ENCODE measurements around the gene CBX4. TPM values are rescaled to one million over a fixed set of nuclear protein-coding genes. Genes with fewer than 3 reads are reported as not detected.

Gene CBX4
- total and polyA plus RNA-seq, 3 donors from 2014 or later: 11.5 to 35.9 (median 23.5) TPM

DNA sequence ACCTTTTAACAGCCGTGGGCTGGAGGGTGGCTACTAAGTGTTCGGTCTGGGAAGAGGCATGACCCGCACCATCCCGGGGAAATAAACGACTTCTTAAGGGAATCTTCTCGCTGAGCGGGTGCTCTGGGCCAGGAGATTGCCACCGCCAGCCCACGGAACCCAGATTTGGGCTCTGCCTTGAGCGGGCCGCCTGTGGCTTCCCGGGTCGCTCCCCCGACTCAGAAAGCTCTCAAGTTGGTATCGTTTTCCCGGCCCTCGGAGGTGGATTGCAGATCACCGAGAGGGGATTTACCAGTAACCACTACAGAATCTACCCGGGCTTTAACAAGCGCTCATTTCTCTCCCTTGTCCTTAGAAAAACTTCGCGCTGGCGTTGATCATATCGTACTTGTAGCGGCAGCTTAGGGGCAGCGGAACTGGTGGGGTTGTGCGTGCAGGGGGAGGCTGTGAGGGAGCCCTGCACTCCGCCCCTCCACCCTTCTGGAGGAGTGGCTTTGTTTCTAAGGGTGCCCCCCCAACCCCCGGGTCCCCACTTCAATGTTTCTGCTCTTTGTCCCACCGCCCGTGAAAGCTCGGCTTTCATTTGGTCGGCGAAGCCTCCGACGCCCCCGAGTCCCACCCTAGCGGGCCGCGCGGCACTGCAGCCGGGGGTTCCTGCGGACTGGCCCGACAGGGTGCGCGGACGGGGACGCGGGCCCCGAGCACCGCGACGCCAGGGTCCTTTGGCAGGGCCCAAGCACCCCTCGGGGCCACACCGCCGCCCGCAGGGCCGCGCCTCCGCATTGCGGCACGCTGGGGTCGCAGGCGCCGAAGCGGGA lies 3.6 kb upstream of the CBX4 start:
- WGBS, 2 donors: 8 to 14% methylated on average over 23 to 66 of the region's 66 CpGs

DNA sequence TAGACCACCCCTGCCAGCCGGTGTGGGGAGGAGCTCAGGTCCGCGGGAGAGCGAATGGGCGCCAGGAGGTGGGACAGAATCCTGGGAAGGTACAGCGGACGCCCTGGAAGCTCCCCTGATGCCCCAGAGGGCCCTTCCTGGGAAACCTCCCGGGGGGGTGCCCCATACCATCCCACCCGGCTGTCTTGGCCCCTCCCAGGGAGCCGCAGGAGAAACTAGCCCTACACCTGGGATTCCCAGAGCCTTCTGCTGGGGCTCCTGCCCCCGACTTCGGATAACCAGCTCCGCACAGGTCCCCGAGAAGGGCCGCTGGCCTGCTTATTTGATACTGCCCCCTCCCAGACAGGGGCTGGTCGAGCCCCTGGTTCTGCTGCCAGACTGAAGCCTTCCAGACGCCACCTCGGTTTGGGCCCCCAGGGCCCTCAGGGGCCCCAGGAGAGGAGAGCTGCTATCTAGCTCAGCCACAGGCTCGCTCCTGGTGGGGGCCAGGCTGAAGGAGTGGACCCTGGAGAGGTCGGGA lies 3.0 kb upstream of the CBX4 start:
- no peak overlapping the region for H3K27ac ChIP-seq
- DNase-seq: no peak
- H3K4me3 ChIP-seq: no peak overlapping the region
- peaks cover 4% of the 10 kb centered on the region for H3K27me3 ChIP-seq
- H3K9me3 ChIP-seq: no peaks in the 10 kb centered on the region
- 22% methylated on average over 16 of the region's 20 CpGs; no CpG with 5 or more reads in 1 of the 2 donors for WGBS, 2 donors
- TF ChIP-seq, protein P1, sequence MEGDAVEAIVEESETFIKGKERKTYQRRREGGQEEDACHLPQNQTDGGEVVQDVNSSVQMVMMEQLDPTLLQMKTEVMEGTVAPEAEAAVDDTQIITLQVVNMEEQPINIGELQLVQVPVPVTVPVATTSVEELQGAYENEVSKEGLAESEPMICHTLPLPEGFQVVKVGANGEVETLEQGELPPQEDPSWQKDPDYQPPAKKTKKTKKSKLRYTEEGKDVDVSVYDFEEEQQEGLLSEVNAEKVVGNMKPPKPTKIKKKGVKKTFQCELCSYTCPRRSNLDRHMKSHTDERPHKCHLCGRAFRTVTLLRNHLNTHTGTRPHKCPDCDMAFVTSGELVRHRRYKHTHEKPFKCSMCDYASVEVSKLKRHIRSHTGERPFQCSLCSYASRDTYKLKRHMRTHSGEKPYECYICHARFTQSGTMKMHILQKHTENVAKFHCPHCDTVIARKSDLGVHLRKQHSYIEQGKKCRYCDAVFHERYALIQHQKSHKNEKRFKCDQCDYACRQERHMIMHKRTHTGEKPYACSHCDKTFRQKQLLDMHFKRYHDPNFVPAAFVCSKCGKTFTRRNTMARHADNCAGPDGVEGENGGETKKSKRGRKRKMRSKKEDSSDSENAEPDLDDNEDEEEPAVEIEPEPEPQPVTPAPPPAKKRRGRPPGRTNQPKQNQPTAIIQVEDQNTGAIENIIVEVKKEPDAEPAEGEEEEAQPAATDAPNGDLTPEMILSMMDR (IDR thresholded peaks at IDR 0.05): no peak
- no peak for TF ChIP-seq POLR2A (IDR thresholded peaks at IDR 0.05)
- peaks cover 35% of the 10 kb centered on the region for H3K4me1 ChIP-seq
- H3K36me3 ChIP-seq (ENCODE audit: low read depth, missing control alignments): no peaks in the 10 kb centered on the region
- intact Hi-C loops (cut with DNase I; ENCODE audit: low total_unique reads): loop anchor here (5.0 kb wide), 1 partner anchor 45 kb away; the partner anchor contains the start of gene CBX8

More for the DNA sequence above, 3.6 kb upstream of the CBX4 start:
- intact Hi-C loops (cut with DNase I; ENCODE audit: low total_unique reads): loop anchor here (5.0 kb wide), 1 partner anchor 46 kb away; the partner anchor contains the start of gene CBX8
- Histone ChIP-seq H3K9me3 (no peaks in the 10 kb centered on the region), H3K4me1 (peaks cover 28% of the 10 kb centered on the region), H3K36me3 (ENCODE audit: low read depth, missing control alignments) (no peaks in the 10 kb centered on the region), H3K4me3 (peak overlapping the region; percentile 56 to 60), H3K27ac (peak overlapping the region in 1 of 2 donors; percentile 78), H3K27me3 (peaks cover 4% of the 10 kb centered on the region)
- TF ChIP-seq POLR2A (IDR thresholded peaks at IDR 0.05): no peak
- TF ChIP-seq, protein P1 (IDR thresholded peaks at IDR 0.05): peak in 2 of 3 experiments; percentile 7 to 26
- no peak for DNase-seq

DNA sequence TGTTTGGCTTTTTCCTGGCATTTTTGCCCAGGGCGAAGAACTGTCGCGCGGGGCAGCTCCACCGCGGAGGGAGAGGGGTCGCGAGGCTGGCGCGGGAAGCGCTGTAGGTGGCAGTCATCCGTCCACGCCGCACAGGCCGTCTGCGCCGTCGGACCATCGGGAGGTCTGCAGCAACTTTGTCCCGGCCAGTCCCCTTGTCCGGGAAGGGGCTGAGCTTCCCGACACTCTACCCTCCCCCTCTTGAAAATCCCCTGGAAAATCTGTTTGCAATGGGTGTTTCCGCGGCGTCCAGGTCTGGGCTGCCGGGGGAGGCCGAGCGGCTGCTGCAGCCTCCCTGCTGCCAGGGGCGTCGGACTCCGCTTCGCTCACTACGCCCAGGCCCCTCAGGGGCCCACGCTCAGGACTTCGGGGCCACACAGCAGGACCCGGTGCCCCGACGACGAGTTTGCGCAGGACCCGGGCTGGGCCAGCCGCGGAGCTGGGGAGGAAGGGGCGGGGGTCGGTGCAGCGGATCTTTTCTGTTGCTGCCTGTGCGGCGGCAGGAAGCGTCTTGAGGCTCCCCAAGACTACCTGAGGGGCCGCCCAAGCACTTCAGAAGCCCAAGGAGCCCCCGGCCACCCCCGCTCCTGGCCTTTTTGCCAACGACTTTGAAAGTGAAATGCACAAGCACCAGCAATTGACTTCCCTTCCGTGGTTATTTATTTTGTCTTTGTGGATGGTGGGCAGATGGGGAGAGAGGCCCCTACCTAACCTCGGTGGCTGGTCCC lies 2.3 kb upstream of the CBX4 start:
- Histone ChIP-seq H3K4me1 (peaks cover 41% of the 10 kb centered on the region), H3K27ac (no peak overlapping the region), H3K27me3 (peaks cover 4% of the 10 kb centered on the region), H3K4me3 (no peak overlapping the region), H3K36me3 (ENCODE audit: low read depth, missing control alignments) (no peaks in the 10 kb centered on the region), H3K9me3 (no peaks in the 10 kb centered on the region)
- TF ChIP-seq, protein P1 (IDR thresholded peaks at IDR 0.05): no peak
- TF ChIP-seq POLR2A (IDR thresholded peaks at IDR 0.05): no peak
- no peak for DNase-seq
- WGBS, 2 donors: 10 to 21% methylated on average over 19 to 55 of the region's 55 CpGs
- intact Hi-C loops (cut with DNase I; ENCODE audit: low total_unique reads): loop anchor here (5.0 kb wide), 1 partner anchor 44 kb away; the partner anchor contains the start of gene CBX8

DNA sequence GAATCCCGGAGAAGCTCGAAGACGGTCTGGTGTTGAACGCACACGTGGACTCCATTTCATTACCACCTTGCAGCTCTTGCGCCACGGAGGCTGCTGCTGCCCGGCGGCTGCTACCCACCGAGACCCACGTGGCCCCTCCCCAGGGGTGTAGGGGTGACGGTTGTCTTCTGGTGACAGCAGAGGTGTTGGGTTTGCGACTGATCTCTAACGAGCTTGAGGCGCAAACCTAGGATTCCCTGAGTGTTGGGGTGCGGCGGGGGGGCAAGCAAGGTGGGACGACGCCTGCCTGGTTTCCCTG lies 1.7 kb upstream of the CBX4 start:
- Histone ChIP-seq H3K9me3 (no peaks in the 10 kb centered on the region), H3K27me3 (peaks cover 4% of the 10 kb centered on the region), H3K36me3 (ENCODE audit: low read depth, missing control alignments) (no peaks in the 10 kb centered on the region), H3K27ac (no peak overlapping the region), H3K4me1 (peaks cover 45% of the 10 kb centered on the region), H3K4me3 (no peak overlapping the region)
- intact Hi-C loops (cut with DNase I; ENCODE audit: low total_unique reads): loop anchor here (5.0 kb wide), 1 partner anchor 44 kb away; the partner anchor contains the start of gene CBX8
- no peak for DNase-seq
- WGBS, 2 donors: 3 to 8% methylated on average over 18 to 19 of the region's 19 CpGs
- no peak for TF ChIP-seq POLR2A (IDR thresholded peaks at IDR 0.05)
- TF ChIP-seq, protein P1 (IDR thresholded peaks at IDR 0.05): no peak
